Brain microvascular endothelial cell (primary cell): ENCODE measurements around the gene PLGRKT.
"Not testable (repeated sequence)": the region's sequence is repeated elsewhere in the genome, so short reads cannot be mapped to it uniquely, and the experiment has no call there.

Source experiments
- DNase-seq: peaks from one replicate; pipeline ENCODE4 v3.0.0-alpha.2; 2020
- H3K27ac ChIP-seq: fragments of 250-450 bp; sonication (Bioruptor Pico); 2 replicates; pipeline ENCODE4 v1.5.1; 2020; ENCODE audit warnings: mild to moderate bottlenecking, moderate library complexity
- H3K27me3 ChIP-seq: fragments of 250-450 bp; sonication (Bioruptor Pico); replicated peaks from 2 replicates; pipeline ENCODE4 v1.5.1; 2020; ENCODE audit warnings: mild to moderate bottlenecking
- H3K36me3 ChIP-seq: fragments of 250-450 bp; sonication (Bioruptor Pico); replicated peaks from 2 replicates; pipeline ENCODE4 v1.5.1; 2020; ENCODE audit warnings: mild to moderate bottlenecking
- H3K4me3 ChIP-seq: 2 replicates; pipeline ENCODE4 v1.5.1; 2011; ENCODE audit warnings: low read depth, mild to moderate bottlenecking, control low read depth, low read length, moderate library complexity
- CTCF ChIP-seq: IDR thresholded peaks from 2 replicates; pipeline ENCODE4 v1.5.1; 2011; ENCODE audit warnings: low read depth, mild to moderate bottlenecking, moderate library complexity, low read length, control low read depth, inconsistent platforms; ENCODE audit errors: missing control alignments
- in situ Hi-C: cut with HindIII; loops from 2 replicates; pipeline ENCODE4 v1.10.0; 2017; ENCODE audit warnings: low sequenced_read_pairs, low pct_ligation_motif_present

Gene PLGRKT

GRCh38 chr9:5355226-5355625, 82.5 kb downstream of the PLGRKT start:
- H3K36me3 ChIP-seq, result no peaks in the 10 kb centered on the region
- no peak for TF ChIP-seq CTCF
- DNase-seq, result no peak
- no peak overlapping the region for H3K4me3 ChIP-seq
- in situ Hi-C loops, result no loop called here
- no peak overlapping the region for H3K27ac ChIP-seq
- H3K27me3 ChIP-seq, result no peaks in the 10 kb centered on the region

GRCh38 chr9:5354184-5354583, 83.5 kb downstream of the PLGRKT start:
- Histone ChIP-seq H3K27me3 (no peaks in the 10 kb centered on the region), H3K27ac (no peak overlapping the region), H3K36me3 (no peaks in the 10 kb centered on the region), H3K4me3 (no peak overlapping the region)
- DNase-seq, result no peak
- no peak for TF ChIP-seq CTCF
- in situ Hi-C loops, result no loop called here

GRCh38 chr9:5352637-5353248, 85.0 kb downstream of the PLGRKT start:
- no peak for TF ChIP-seq CTCF
- no peak overlapping the region for H3K27ac ChIP-seq
- H3K36me3 ChIP-seq, result no peaks in the 10 kb centered on the region
- H3K4me3 ChIP-seq, result no peak overlapping the region
- no peaks in the 10 kb centered on the region for H3K27me3 ChIP-seq
- in situ Hi-C loops, result no loop called here
- no peak for DNase-seq

GRCh38 chr9:5338992-5339981, 98.4 kb downstream of the PLGRKT start, which contains the start of gene RLN1:
RLN1 (minus strand) TSS chr9:5339876; CDS start chr9:5339746, 130 bp downstream.
- H3K27ac ChIP-seq, in situ Hi-C loops, DNase-seq, H3K27me3 ChIP-seq, H3K36me3 ChIP-seq, H3K4me3 ChIP-seq: not testable (repeated sequence)

GRCh38 chr9:5336688-5337087, 101.0 kb downstream of the PLGRKT start:
- no peak for DNase-seq
- H3K27ac ChIP-seq, result no peak overlapping the region
- H3K36me3 ChIP-seq, result no peaks in the 10 kb centered on the region
- no peak for TF ChIP-seq CTCF
- H3K4me3 ChIP-seq, result no peak overlapping the region
- in situ Hi-C loops, result no loop called here
- H3K27me3 ChIP-seq, result no peaks in the 10 kb centered on the region

- in situ Hi-C loops, H3K27ac ChIP-seq, H3K4me3 ChIP-seq, DNase-seq, H3K27me3 ChIP-seq, H3K36me3 ChIP-seq: not testable (repeated sequence)
Observed at GRCh38 chr9:5331276-5331675, 106.4 kb downstream of the PLGRKT start.
